HEK293 (cell line): Measurements from ENCODE around the gene LCN6.

Experiments
- CTCF ChIA-PET: fragments of 350-600 bp; formaldehyde crosslinking; extraction: SDS; loops from one replicate; lab custom pipeline; 2021; ENCODE audit warnings: antibody characterized with exemption; lab: Yijun Ruan, JAX
- POLR2A ChIA-PET: fragments of 300-600 bp; formaldehyde crosslinking; extraction: SDS; loops from one replicate; lab custom pipeline; 2020; ENCODE audit warnings: antibody characterized with exemption, inconsistent platforms; lab: Yijun Ruan, JAX
- H3K27ac ChIP-seq: fragments of 200-500 bp; sonication (Bioruptor generic); 2 replicates; pipeline ENCODE4 v1.5.1; 2014; ENCODE audit warnings: low read depth, low read length, control low read depth, inconsistent platforms; ENCODE audit errors: extremely low read depth
- H3K36me3 ChIP-seq, 2 experiments: fragments of 200-500 bp in 1 of 2; sonication (Bioruptor generic) in 1 of 2; 1 replicate in 1 of 2; 2 replicates in 1 of 2; pipeline ENCODE4 v1.5.1; 2014 to 2017; ENCODE audit warnings: inconsistent platforms in 2 of 2, low read length in 2 of 2; ENCODE audit not compliant: control insufficient read depth in 2 of 2, insufficient read depth in 1 of 2
- H3K4me1 ChIP-seq: fragments of 200-500 bp; sonication (Bioruptor generic); 2 replicates; pipeline ENCODE4 v1.5.1; 2014; ENCODE audit warnings: mild to moderate bottlenecking, low read length, inconsistent platforms; ENCODE audit not compliant: control insufficient read depth, insufficient read depth
- H3K4me3 ChIP-seq: 2 replicates; pipeline ENCODE4 v1.5.1; 2011; ENCODE audit warnings: low read depth, mild to moderate bottlenecking, control low read depth, low read length, moderate library complexity
- H3K9me3 ChIP-seq: fragments of 200-500 bp; sonication (Bioruptor generic); 2 replicates; pipeline ENCODE4 v1.5.1; 2014; ENCODE audit warnings: low read depth, low read length, inconsistent platforms; ENCODE audit not compliant: control insufficient read depth, insufficient read depth
- BCL11A ChIP-seq: fragments of 450-650 bp; formaldehyde crosslinking; IDR thresholded peaks from 2 replicates; pipeline ENCODE4 v1.5.1; 2016; ENCODE audit warnings: low read depth, missing biosample characterization, missing genetic modification characterization
- EGR2 ChIP-seq: fragments of 450-650 bp; formaldehyde crosslinking; IDR thresholded peaks from 2 replicates; pipeline ENCODE4 v1.5.1; 2016; ENCODE audit warnings: low read depth, missing biosample characterization, missing genetic modification characterization
- GLI2 ChIP-seq: fragments of 450-650 bp; formaldehyde crosslinking; IDR thresholded peaks from 2 replicates; pipeline ENCODE4; 2017; ENCODE audit warnings: missing biosample characterization, missing genetic modification characterization, low read depth, borderline replicate concordance
- GLIS2 ChIP-seq: fragments of 450-650 bp; formaldehyde crosslinking; IDR thresholded peaks from 2 replicates; pipeline ENCODE4 v1.5.1; 2016; ENCODE audit warnings: missing biosample characterization, missing genetic modification characterization
- SCRT1 ChIP-seq: fragments of 450-650 bp; formaldehyde crosslinking; IDR thresholded peaks from 2 replicates; pipeline ENCODE4 v1.5.1; 2016; ENCODE audit warnings: missing biosample characterization, missing genetic modification characterization, borderline replicate concordance
- SCRT2 ChIP-seq: fragments of 450-650 bp; formaldehyde crosslinking; IDR thresholded peaks from 2 replicates; pipeline ENCODE4 v1.5.1; 2016; ENCODE audit warnings: missing biosample characterization, missing genetic modification characterization
- SP3 ChIP-seq: fragments of 450-650 bp; formaldehyde crosslinking; IDR thresholded peaks from 2 replicates; pipeline ENCODE4 v1.5.1; 2016; ENCODE audit warnings: missing biosample characterization, missing genetic modification characterization
- YY2 ChIP-seq: fragments of 450-650 bp; formaldehyde crosslinking; IDR thresholded peaks from 2 replicates; pipeline ENCODE4 v1.5.1; 2016; ENCODE audit warnings: missing biosample characterization, missing genetic modification characterization
- ZFHX2 ChIP-seq: fragments of 450-650 bp; formaldehyde crosslinking; conservative IDR thresholded peaks from 2 replicates; pipeline ENCODE4 v1.5.1; 2016; ENCODE audit warnings: missing biosample characterization, missing genetic modification characterization
- ZFP3 ChIP-seq: fragments of 450-650 bp; formaldehyde crosslinking; IDR thresholded peaks from 2 replicates; pipeline ENCODE4 v1.5.1; 2016; ENCODE audit warnings: low read depth, missing biosample characterization, missing genetic modification characterization
- ZNF140 ChIP-seq: fragments of 450-650 bp; formaldehyde crosslinking; IDR thresholded peaks from 2 replicates; pipeline ENCODE4 v1.5.1; 2016; ENCODE audit warnings: missing biosample characterization, missing genetic modification characterization
- ZNF146 ChIP-seq: fragments of 450-650 bp; formaldehyde crosslinking; IDR thresholded peaks from 2 replicates; pipeline ENCODE4 v1.5.1; 2016; ENCODE audit warnings: missing biosample characterization, missing genetic modification characterization
- ZNF16 ChIP-seq: fragments of 450-650 bp; formaldehyde crosslinking; IDR thresholded peaks from 2 replicates; pipeline ENCODE4 v1.5.1; 2016; ENCODE audit warnings: low read depth, missing biosample characterization, missing genetic modification characterization
- ZNF174 ChIP-seq: fragments of 450-650 bp; formaldehyde crosslinking; IDR thresholded peaks from 2 replicates; pipeline ENCODE4 v1.5.0; 2017; ENCODE audit warnings: missing biosample characterization, mild to moderate bottlenecking, missing genetic modification characterization
- ZNF266 ChIP-seq: fragments of 450-650 bp; formaldehyde crosslinking; IDR thresholded peaks from 2 replicates; pipeline ENCODE4 v1.5.1; 2016; ENCODE audit warnings: missing biosample characterization, missing genetic modification characterization, low read depth
- ZNF302 ChIP-seq: fragments of 450-650 bp; formaldehyde crosslinking; IDR thresholded peaks from 2 replicates; pipeline ENCODE4 v1.5.1; 2016; ENCODE audit warnings: missing biosample characterization, missing genetic modification characterization, low read depth
- ZNF366 ChIP-seq: fragments of 450-650 bp; formaldehyde crosslinking; conservative IDR thresholded peaks from 2 replicates; pipeline ENCODE4 v1.5.1; 2016; ENCODE audit warnings: missing biosample characterization, missing genetic modification characterization
- ZNF423 ChIP-seq: fragments of 450-650 bp; formaldehyde crosslinking; IDR thresholded peaks from 2 replicates; pipeline ENCODE4 v1.5.1; 2016; ENCODE audit warnings: missing biosample characterization, missing genetic modification characterization
- ZNF433 ChIP-seq: fragments of 450-650 bp; formaldehyde crosslinking; IDR thresholded peaks from 2 replicates; pipeline ENCODE4 v1.5.1; 2016; ENCODE audit warnings: missing biosample characterization, missing genetic modification characterization, low read depth
- ZNF558 ChIP-seq: fragments of 450-650 bp; formaldehyde crosslinking; IDR thresholded peaks from 2 replicates; pipeline ENCODE4 v1.5.1; 2016; ENCODE audit warnings: missing biosample characterization, missing genetic modification characterization
- ZNF560 ChIP-seq: fragments of 450-650 bp; formaldehyde crosslinking; IDR thresholded peaks from 2 replicates; pipeline ENCODE4 v1.5.1; 2017; ENCODE audit warnings: missing biosample characterization, missing genetic modification characterization, borderline replicate concordance
- ZNF571 ChIP-seq: fragments of 450-650 bp; formaldehyde crosslinking; IDR thresholded peaks from 2 replicates; pipeline ENCODE4 v1.5.0; 2017; ENCODE audit warnings: missing biosample characterization, missing genetic modification characterization
- ZNF610 ChIP-seq: fragments of 450-650 bp; formaldehyde crosslinking; IDR thresholded peaks from 2 replicates; pipeline ENCODE4 v1.5.1; 2016; ENCODE audit warnings: missing biosample characterization, missing genetic modification characterization, borderline replicate concordance
- ZNF626 ChIP-seq: fragments of 450-650 bp; sonication (Bioruptor Pico); formaldehyde crosslinking; IDR thresholded peaks from 2 replicates; pipeline ENCODE4 v1.5.1; 2018; ENCODE audit warnings: missing biosample characterization, missing genetic modification characterization, inconsistent platforms
- ZNF76 ChIP-seq: fragments of 450-650 bp; formaldehyde crosslinking; IDR thresholded peaks from 2 replicates; pipeline ENCODE4; 2016; ENCODE audit warnings: low read depth, missing biosample characterization, missing genetic modification characterization, borderline replicate concordance
- TF ChIP-seq, protein P1 (sequence below): fragments of 450-650 bp; formaldehyde crosslinking; IDR thresholded peaks from 2 replicates; pipeline ENCODE4 v1.5.1; 2016; ENCODE audit warnings: missing biosample characterization, missing genetic modification characterization
- TF ChIP-seq, protein P2 (sequence below): fragments of 450-650 bp; formaldehyde crosslinking; IDR thresholded peaks from 2 replicates; pipeline ENCODE4 v1.5.1; 2016; ENCODE audit warnings: missing biosample characterization, missing genetic modification characterization

Gene LCN6

DNA sequence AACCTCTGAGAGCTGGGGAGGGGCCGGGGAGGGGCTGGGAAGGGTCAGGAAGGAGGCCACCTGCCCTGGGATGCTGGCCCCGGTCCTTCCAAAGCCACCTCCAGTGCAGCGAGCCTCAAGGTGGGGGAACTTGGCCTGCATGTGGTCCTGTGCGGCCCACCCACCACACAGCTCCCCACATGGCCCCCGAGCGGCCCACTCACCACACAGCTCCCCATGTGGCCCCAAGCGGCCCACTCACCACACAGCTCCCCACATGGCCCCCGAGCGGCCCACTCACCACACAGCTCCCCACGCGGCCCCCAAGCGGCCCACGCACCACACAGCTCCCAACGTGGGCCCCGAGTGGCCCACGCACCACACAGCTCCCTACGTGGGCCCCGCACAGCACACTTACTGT, 3.6 kb downstream of the LCN6 start:
- Histone ChIP-seq H3K9me3 (no peaks in the 10 kb centered on the region), H3K4me3 (no peak overlapping the region), H3K36me3 (no peaks in the 10 kb centered on the region), H3K4me1 (no peaks in the 10 kb centered on the region)
- POLR2A ChIA-PET, result interaction anchor here (0.7 to 3.2 kb wide), 2 partner anchors 17 to 47 kb away, joined by 6 to 22 read pairs; no protein-coding TSS in a partner anchor
- TF ChIP-seq ZNF610 (no peak), ZNF433 (tag by site-specific recombination) (no peak), ZNF140 (tag by site-specific recombination) (no peak), ZFHX2 (tag by site-specific recombination) (peak; percentile 51), ZNF626 (tag by site-specific recombination) (no peak), EGR2 (tag by site-specific recombination) (peak; percentile 40; the same call in 1 of the 2 replicates)
- TF ChIP-seq, all 188 proteins: peak for 2
- no peak overlapping the region for H3K27ac ChIP-seq
- CTCF ChIA-PET, result interaction anchor here (0.5 to 1.3 kb wide), 4 partner anchors 13 to 81 kb away, joined by 3 to 5 read pairs (median 4); partner anchors contain the start of gene LCN8

DNA sequence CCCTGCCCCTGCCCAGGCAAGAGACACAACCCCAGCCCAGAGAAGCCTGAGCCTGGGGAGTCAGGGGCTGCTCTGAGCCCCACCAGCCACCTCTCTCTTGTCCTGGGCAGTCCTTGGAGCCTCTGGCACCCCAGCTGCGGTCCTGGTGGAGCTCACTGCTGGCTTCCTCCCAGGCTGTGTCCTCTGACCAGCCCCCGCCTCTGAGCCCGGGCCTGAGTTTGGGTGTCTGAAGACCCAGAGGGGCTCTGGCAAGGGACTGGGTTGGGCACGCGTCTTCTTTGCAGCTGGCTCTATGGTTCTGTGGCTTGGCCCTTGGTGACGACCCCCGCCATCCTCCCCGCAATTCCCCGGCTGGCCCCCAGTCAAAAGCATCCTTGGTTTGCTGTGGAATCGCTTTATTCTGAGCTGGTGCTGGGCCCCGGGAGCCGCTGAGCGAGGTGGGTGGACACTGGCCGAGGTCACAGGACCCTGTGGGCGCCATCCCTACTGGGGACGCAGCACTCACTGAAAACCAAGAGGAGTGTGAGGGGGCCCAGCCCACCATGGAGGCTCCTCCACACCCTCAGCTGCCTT, 4.6 kb downstream of the LCN6 start:
- no peaks in the 10 kb centered on the region for H3K36me3 ChIP-seq
- no peaks in the 10 kb centered on the region for H3K4me1 ChIP-seq
- no peak overlapping the region for H3K27ac ChIP-seq
- CTCF ChIA-PET, result interaction anchor here (0.7 to 1.0 kb wide), 4 partner anchors 16 to 447 kb away, joined by 3 to 4 read pairs (median 3); no protein-coding TSS in a partner anchor
- TF ChIP-seq ZNF558 (tag by site-specific recombination), result no peak
- no peak for TF ChIP-seq SCRT2
- no peak for TF ChIP-seq YY2 (tag by site-specific recombination)
- no peak for TF ChIP-seq ZNF571 (tag by site-specific recombination)
- TF ChIP-seq, protein P1, sequence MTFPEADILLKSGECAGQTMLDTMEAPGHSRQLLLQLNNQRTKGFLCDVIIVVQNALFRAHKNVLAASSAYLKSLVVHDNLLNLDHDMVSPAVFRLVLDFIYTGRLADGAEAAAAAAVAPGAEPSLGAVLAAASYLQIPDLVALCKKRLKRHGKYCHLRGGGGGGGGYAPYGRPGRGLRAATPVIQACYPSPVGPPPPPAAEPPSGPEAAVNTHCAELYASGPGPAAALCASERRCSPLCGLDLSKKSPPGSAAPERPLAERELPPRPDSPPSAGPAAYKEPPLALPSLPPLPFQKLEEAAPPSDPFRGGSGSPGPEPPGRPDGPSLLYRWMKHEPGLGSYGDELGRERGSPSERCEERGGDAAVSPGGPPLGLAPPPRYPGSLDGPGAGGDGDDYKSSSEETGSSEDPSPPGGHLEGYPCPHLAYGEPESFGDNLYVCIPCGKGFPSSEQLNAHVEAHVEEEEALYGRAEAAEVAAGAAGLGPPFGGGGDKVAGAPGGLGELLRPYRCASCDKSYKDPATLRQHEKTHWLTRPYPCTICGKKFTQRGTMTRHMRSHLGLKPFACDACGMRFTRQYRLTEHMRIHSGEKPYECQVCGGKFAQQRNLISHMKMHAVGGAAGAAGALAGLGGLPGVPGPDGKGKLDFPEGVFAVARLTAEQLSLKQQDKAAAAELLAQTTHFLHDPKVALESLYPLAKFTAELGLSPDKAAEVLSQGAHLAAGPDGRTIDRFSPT (tag by site-specific recombination), result no peak
- TF ChIP-seq, protein P2, sequence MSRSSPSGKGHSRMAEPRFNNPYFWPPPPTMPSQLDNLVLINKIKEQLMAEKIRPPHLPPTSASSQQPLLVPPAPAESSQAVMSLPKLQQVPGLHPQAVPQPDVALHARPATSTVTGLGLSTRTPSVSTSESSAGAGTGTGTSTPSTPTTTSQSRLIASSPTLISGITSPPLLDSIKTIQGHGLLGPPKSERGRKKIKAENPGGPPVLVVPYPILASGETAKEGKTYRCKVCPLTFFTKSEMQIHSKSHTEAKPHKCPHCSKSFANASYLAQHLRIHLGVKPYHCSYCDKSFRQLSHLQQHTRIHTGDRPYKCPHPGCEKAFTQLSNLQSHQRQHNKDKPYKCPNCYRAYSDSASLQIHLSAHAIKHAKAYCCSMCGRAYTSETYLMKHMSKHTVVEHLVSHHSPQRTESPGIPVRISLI (tag by site-specific recombination), result no peak
- TF ChIP-seq GLI2, result no peak
- no peak for TF ChIP-seq ZNF560
- TF ChIP-seq, all 188 proteins: peak for 0
- H3K9me3 ChIP-seq, result no peaks in the 10 kb centered on the region
- H3K4me3 ChIP-seq, result no peak overlapping the region
- POLR2A ChIA-PET, result interaction anchor here (3.2 kb wide), 1 partner anchor 15 kb away, joined by 22 read pairs; no protein-coding TSS in a partner anchor

DNA sequence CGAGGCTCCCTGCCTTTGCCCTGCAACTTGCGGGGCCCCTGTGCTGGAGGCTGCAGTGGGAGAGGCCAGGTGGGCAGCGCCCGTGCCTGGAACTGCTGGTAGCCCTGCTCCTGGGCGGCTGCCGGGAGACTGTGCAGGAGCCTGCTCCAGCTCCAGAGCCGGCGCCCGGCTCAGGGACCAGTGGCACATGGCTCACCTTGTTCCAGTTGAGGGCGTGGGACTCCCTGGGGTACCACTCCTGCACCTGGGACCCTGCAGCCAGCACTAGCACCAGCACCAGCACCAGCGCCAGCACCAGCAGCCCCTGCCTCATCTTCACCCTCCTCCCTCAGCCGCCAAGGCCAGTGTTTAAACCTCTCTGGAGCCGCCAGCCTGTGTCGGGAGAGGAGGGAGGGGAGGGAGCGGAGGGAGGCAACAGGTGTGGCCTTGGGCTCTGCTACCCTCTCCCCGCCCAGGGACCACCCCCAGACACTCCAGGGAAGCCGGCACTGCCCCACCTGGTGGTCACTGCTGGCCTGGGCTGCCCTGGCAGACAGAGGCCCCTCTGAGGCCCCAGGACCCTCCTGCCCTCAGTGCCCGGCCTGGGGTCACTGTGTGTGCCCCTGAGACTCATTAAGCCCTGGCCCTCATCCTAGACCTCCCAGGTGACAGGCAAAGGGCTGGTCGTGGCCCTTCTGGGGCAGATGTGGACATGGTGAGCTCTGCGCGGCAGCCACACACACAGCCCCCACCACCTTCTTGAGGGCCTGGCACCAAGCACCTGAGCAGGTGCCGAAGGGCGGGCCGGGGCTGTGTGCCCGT, 5.5 kb downstream of the LCN6 start, which contains the start of gene LCN10:
TSS of gene LCN10 (minus strand) at position 350 of the 801 bp plus-strand sequence. CDS start at position 313, 37 bp downstream.
- Histone ChIP-seq H3K4me3 (no peak within 1 kb of the TSS), H3K36me3 (no peaks in the 10 kb centered on the region), H3K9me3 (no peaks in the 10 kb centered on the region), H3K4me1 (no peaks in the 10 kb centered on the region), H3K27ac (no peak within 1 kb of the TSS)
- ChIA-PET POLR2A (interaction anchor here (2.3 to 3.2 kb wide), 2 partner anchors 14 to 15 kb away, joined by 7 to 22 read pairs; no protein-coding TSS in a partner anchor), CTCF (interaction anchor here (0.7 to 1.0 kb wide), 3 partner anchors 15 to 446 kb away, joined by 3 to 4 read pairs (median 3); no protein-coding TSS in a partner anchor)
- TF ChIP-seq ZNF146 (tag by site-specific recombination) (no peak), ZNF366 (tag by site-specific recombination) (no peak), ZNF423 (tag by site-specific recombination) (no peak), ZFP3 (no peak), GLIS2 (tag by site-specific recombination) (peak; percentile 29; the same call in 1 of the 2 replicates), ZNF16 (tag by site-specific recombination) (no peak), BCL11A (tag by site-specific recombination) (no peak), ZNF266 (tag by site-specific recombination) (no peak), ZNF302 (tag by site-specific recombination) (no peak), SCRT1 (tag by site-specific recombination) (peak; percentile 88), SP3 (tag by site-specific recombination) (0 out of 2 replicates have a peak, but pooled peaks have one; percentile 14), ZNF76 (no peak), ZNF174 (tag by site-specific recombination) (no peak)
